NB4 (cell line): ENCODE results near the gene MAPK1.

Experiments used
- DNase-seq: peaks from one replicate; pipeline ENCODE4 v3.0.0; 2010; ENCODE audit warnings: low read depth
- H3K4me3 ChIP-seq: one replicate; pipeline ENCODE4 v1.5.1; 2011; ENCODE audit warnings: mild to moderate bottlenecking, low read depth, low read length, moderate library complexity
- CTCF ChIP-seq: IDR thresholded peaks from one replicate; pipeline ENCODE4 v1.5.1; 2012; ENCODE audit warnings: low read depth, low read length
- MYC ChIP-seq: IDR thresholded peaks from 2 replicates; pipeline ENCODE4 v1.6.1; 2011; ENCODE audit warnings: low read depth, low read length
- POLR2A ChIP-seq: IDR thresholded peaks from 2 replicates; pipeline ENCODE4 v1.6.1; 2011; ENCODE audit warnings: mild to moderate bottlenecking; ENCODE audit not compliant: insufficient read length; ENCODE audit errors: extremely low read depth
- TF ChIP-seq, protein P1 (sequence below): IDR thresholded peaks from 2 replicates; pipeline ENCODE4 v1.6.1; 2011; ENCODE audit warnings: low read depth, low read length

Gene MAPK1

GRCh38 chr22:21712751-21713427 lies 154.6 kb downstream of the MAPK1 start:
- DNase-seq: peak; percentile 84
- TF ChIP-seq CTCF (peak; percentile 78), POLR2A (no peak), MYC (0 out of 2 replicates have a peak, but pooled peaks have one; percentile 7)
- TF ChIP-seq, protein P1, sequence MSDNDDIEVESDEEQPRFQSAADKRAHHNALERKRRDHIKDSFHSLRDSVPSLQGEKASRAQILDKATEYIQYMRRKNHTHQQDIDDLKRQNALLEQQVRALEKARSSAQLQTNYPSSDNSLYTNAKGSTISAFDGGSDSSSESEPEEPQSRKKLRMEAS: peak; percentile 56
- peak overlapping the region; percentile 37 for H3K4me3 ChIP-seq

DNA sequence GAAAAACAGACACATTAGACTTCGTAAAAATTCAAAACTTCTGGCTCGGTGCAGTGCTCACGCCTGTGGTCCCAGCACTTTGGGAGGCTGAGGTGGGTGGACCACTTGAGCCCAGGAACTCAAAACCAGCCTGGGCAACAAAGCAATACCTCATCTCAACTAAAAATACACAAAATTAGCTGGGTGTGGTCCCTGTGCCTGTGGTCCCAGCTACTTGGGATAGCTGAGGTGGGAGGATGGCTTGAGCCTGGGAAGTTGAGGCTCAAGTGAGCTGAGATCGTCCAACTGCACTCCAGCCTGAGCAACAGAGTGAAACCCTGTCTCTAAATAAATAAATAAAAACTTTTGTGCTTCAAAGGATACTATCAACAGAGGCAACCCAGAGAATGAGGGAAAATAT lies 155.6 kb downstream of the MAPK1 start:
- no peak overlapping the region for H3K4me3 ChIP-seq
- no peak for DNase-seq
- TF ChIP-seq MYC (no peak), POLR2A (no peak), CTCF (no peak)
- TF ChIP-seq, protein P1: no peak

DNA sequence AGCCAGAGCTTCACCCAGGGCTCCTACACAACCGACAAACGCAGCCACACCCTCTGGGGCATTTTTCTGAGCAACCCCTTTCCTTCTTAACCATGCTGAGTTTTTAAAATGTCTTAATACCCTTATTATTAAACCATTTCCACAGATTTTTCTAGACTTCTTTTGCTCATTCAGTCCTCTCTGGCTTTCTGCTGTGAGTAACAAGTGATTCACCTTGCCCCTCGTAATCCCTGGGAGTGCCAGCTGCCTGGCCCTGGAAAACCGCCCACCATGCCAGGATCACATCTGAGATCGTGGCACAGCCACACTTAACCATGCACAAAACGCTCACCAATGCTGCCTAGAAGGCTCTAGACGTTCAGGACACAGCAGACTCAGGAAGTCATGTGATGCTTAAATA lies 157.3 kb downstream of the MAPK1 start:
- DNase-seq: no peak
- no peak overlapping the region for H3K4me3 ChIP-seq
- TF ChIP-seq, protein P1: no peak
- TF ChIP-seq CTCF (no peak), POLR2A (no peak), MYC (no peak)

- no peak for DNase-seq
- TF ChIP-seq MYC: no peak
- TF ChIP-seq CTCF: no peak
- TF ChIP-seq, protein P1: no peak
- TF ChIP-seq POLR2A: no peak
Measured at GRCh38 chr22:21709688-21710087, 157.8 kb downstream of the MAPK1 start.

DNA sequence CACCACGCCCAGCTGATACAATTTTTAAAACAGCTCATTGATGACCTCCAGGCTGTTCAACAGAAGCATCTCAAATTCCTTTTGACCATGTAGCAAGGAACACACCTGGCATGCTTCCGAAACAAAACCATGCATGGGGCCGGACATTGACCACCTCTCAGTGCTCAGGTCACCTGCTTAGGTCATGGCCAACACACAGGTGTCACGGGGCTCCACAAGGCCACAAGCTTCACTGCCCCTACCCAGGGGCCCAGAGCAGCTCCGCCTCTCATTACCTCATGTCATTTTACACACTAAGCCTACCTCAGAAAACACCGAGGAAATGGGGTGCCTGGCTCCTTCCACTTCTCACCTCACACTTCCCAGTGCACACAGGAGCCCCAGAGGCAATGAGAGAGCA lies 158.5 kb downstream of the MAPK1 start:
- TF ChIP-seq MYC (no peak), POLR2A (no peak), CTCF (no peak)
- TF ChIP-seq, protein P1: no peak
- no peak for DNase-seq
- no peak overlapping the region for H3K4me3 ChIP-seq

More at GRCh38 chr22:21709688-21710087, 157.8 kb downstream of the MAPK1 start:
- no peak overlapping the region for H3K4me3 ChIP-seq
